ENCODE measurements around the gene COL8A1.
"Not testable (repeated sequence)": the region's sequence is repeated elsewhere in the genome, so short reads cannot be mapped to it uniquely, and the experiment has no call there.

Gene COL8A1

DNA sequence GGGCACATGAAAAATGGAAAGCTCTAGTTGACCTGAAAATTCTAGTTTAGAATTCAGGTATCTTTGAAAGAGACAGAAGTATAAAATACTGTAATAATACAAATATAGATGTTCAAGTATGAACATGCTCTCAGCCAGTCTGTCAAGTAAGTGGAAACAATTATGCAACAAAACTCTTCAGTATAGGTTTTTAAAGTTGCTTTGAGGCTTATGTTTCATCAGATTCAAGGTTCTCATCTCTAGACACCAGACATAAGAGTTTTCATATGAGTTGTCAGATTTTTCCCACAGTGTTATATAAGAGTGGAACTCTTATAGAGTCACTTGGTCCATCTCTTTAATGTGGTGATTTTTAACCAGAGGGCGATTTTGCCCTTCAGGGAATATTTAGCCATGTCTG, 201.2 kb downstream of the COL8A1 start:
- CTCF ChIA-PET: no interaction called here
- no peak for DNase-seq (ENCODE audit: extremely low spot score)
- POLR2A ChIA-PET: no interaction called here
- TF ChIP-seq SUZ12 (IDR thresholded peaks at IDR 0.05) (no peak), HDGF (IDR thresholded peaks at IDR 0.05; ENCODE audit: borderline replicate concordance) (no peak), L3MBTL2 (conservative IDR thresholded peaks at IDR 0.05) (no peak), BHLHE40 (IDR thresholded peaks at IDR 0.05; ENCODE audit: borderline replicate concordance) (no peak), FOXA1 (IDR thresholded peaks at IDR 0.05) (no peak), FOXK2 (IDR thresholded peaks at IDR 0.05) (no peak), TARDBP (IDR thresholded peaks at IDR 0.05) (no peak), CTBP1 (IDR thresholded peaks at IDR 0.05; ENCODE audit: borderline replicate concordance) (no peak)
- TF ChIP-seq, protein P1, sequence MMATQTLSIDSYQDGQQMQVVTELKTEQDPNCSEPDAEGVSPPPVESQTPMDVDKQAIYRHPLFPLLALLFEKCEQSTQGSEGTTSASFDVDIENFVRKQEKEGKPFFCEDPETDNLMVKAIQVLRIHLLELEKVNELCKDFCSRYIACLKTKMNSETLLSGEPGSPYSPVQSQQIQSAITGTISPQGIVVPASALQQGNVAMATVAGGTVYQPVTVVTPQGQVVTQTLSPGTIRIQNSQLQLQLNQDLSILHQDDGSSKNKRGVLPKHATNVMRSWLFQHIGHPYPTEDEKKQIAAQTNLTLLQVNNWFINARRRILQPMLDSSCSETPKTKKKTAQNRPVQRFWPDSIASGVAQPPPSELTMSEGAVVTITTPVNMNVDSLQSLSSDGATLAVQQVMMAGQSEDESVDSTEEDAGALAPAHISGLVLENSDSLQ (IDR thresholded peaks at IDR 0.05): no peak

DNA sequence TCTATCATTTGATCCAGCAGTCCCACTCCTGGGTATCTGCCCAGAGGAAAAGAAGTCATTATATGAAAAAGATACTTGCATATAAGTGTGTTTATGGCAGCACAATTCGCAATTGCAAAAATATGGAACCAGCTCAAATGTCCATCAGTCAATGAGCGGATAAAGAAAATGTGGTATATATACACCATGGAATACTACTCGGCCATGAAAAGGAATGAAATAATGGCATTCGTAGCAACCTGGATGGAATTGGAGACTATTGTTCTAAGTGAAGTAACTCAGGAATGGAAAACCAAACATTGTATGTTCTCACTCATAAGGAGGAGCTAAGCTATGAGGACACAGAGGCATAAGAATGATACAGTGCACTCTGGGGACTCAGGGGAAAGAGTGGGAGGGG, 203.6 kb downstream of the COL8A1 start:
- DNase-seq (ENCODE audit: extremely low spot score); POLR2A ChIA-PET; CTCF ChIA-PET: not testable (repeated sequence)

DNA sequence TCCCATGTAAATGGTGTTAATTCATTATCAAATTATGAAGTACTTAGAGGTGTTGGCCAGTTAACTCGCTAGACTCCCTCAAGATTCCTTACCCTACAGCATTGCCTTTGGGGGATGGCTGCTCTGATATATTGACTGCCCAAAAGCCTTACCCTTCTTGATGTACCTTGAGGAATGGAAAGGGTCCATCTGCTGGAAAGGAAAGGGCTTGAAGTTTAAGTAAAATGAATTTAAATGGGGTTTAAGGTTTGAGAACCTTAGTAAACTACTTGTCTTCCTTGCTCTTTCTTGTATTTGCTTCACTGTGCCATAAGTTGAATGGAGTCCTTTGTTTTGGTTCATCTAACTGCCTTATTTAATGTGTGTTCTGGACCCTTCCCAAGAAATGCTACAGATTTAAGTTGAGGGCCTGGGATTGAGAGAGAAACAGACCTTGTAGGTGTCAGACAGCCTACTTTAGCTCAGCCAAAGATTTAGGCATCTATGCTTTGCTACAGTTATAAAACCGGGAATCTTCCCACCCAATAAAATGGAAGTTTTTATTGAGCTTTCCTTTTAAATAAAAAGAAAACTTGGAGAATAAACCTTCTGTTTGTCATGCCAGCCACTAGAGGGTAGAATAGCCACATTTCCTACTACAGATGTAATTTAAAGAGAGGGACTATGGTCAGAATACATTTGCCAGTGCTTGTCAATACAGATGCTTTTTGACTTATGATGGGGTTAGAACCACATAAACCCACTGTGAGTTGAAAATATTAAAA, 204.6 kb downstream of the COL8A1 start:
- POLR2A ChIA-PET: interaction anchor here (1.0 kb wide), 1 partner anchor 11 kb away, joined by 3 read pairs; no protein-coding TSS in a partner anchor
- TF ChIP-seq TARDBP (IDR thresholded peaks at IDR 0.05): no peak
- peak; percentile 20 for DNase-seq (ENCODE audit: extremely low spot score)
- CTCF ChIA-PET: interaction anchor here (0.6 to 1.9 kb wide), 8 partner anchors 11 to 449 kb away, joined by 3 to 7 read pairs (median 4); no protein-coding TSS in a partner anchor

DNA sequence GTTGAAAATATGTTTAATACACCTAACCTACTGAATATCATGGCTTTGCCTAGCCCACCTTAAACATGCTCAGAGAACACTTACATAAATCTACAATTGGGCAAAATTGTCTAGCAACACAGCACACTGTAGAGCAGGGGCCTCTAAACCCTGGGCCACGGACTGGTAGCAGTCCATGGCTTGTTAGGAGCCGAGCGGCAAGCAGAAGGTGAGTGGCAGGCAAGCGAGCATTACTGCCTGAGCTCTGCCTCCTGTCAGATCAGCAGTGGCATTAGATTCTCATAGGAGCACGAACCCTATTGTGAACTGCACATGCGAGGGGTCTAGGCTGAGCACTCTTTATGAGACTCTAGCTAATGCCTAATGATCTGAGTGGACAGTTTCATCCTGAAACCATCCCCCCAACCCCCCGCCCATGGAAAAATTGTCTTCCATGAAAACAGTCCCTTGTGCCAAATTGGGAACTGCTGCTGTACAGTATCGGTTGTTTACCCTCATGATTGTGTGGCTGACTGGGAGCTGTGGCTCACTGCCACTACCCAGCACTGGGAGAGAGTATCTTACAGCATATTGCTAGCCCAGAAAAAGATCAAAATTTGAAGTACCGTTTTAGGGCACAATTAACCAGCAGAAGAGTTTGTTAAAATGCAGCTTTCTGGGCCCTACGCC, 205.3 kb downstream of the COL8A1 start:
- ChIA-PET POLR2A (interaction anchor here (0.6 to 1.0 kb wide), 2 partner anchors 10 to 327 kb away, joined by 3 read pairs; no protein-coding TSS in a partner anchor), CTCF (interaction anchor here (0.6 to 1.9 kb wide), 5 partner anchors 12 to 448 kb away, joined by 3 to 7 read pairs (median 5); no protein-coding TSS in a partner anchor)
- DNase-seq (ENCODE audit: extremely low spot score): no peak
- TF ChIP-seq ZNF384 (IDR thresholded peaks at IDR 0.05) (no peak), FOXM1 (IDR thresholded peaks at IDR 0.05; ENCODE audit: borderline replicate concordance) (no peak), FOXA1 (IDR thresholded peaks at IDR 0.05) (no peak), CTBP1 (IDR thresholded peaks at IDR 0.05; ENCODE audit: borderline replicate concordance) (no peak), L3MBTL2 (conservative IDR thresholded peaks at IDR 0.05) (no peak), TARDBP (IDR thresholded peaks at IDR 0.05) (no peak), LEF1 (IDR thresholded peaks at IDR 0.05; ENCODE audit: borderline replicate concordance) (no peak), SUZ12 (IDR thresholded peaks at IDR 0.05) (no peak), HDGF (IDR thresholded peaks at IDR 0.05; ENCODE audit: borderline replicate concordance) (no peak), FOXK2 (IDR thresholded peaks at IDR 0.05) (no peak), SP1 (IDR thresholded peaks at IDR 0.05) (no peak)

DNA sequence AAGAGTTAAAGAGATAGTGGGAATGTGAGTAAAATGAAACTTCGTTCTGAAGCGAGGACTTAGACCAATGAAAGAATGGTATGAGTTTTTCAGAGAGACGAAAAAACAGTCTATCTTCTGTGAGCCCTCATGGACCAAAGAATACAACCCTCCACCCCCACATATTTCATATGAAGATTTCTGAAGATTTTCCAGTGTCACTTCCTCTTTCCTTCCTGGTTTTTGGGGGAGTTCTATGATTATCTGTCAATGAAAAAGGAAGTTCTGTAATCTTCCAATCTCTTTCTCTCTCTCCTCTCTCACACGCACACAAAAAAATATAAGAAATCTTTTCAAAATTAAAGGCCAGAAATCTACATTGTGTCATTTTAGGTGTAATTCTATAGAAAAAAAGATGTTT, 206.9 kb downstream of the COL8A1 start:
- ChIA-PET CTCF (interaction anchor here (0.6 kb wide), 1 partner anchor 11 kb away, joined by 4 read pairs; no protein-coding TSS in a partner anchor), POLR2A (no interaction called here)
- TF ChIP-seq TARDBP (IDR thresholded peaks at IDR 0.05) (no peak), ZNF384 (IDR thresholded peaks at IDR 0.05) (no peak), LEF1 (IDR thresholded peaks at IDR 0.05; ENCODE audit: borderline replicate concordance) (no peak), ARNT (IDR thresholded peaks at IDR 0.05) (no peak), ELF4 (IDR thresholded peaks at IDR 0.05) (no peak), HDGF (IDR thresholded peaks at IDR 0.05; ENCODE audit: borderline replicate concordance) (no peak), CTBP1 (IDR thresholded peaks at IDR 0.05; ENCODE audit: borderline replicate concordance) (no peak), L3MBTL2 (conservative IDR thresholded peaks at IDR 0.05) (no peak), SUZ12 (IDR thresholded peaks at IDR 0.05) (no peak), FOXM1 (IDR thresholded peaks at IDR 0.05; ENCODE audit: borderline replicate concordance) (no peak)
- DNase-seq (ENCODE audit: extremely low spot score): no peak

DNA sequence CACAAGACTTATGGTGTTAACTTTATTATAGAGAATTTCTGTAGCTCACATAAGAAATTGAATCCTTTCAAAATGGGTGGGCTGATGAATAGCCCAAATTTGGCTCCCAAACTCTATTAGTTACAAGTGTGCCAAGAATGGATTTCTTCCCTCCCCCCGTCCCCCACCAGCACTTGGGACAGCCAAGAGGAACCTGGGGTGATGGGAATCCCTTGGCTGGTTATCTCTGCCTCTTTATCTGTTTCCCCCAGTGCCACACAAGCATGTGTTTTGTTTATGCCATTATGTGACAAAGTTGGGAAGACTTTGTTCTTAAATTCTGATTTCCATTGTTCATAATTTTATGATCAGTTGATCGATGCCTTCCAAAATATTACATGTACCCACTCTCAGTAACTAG, 207.6 kb downstream of the COL8A1 start:
- DNase-seq (ENCODE audit: extremely low spot score): no peak
- TF ChIP-seq BHLHE40 (IDR thresholded peaks at IDR 0.05; ENCODE audit: borderline replicate concordance) (no peak), NFRKB (IDR thresholded peaks at IDR 0.05) (no peak), TARDBP (IDR thresholded peaks at IDR 0.05) (no peak), CTBP1 (IDR thresholded peaks at IDR 0.05; ENCODE audit: borderline replicate concordance) (no peak), SP1 (IDR thresholded peaks at IDR 0.05) (no peak), FOXK2 (IDR thresholded peaks at IDR 0.05) (no peak), FOXM1 (IDR thresholded peaks at IDR 0.05; ENCODE audit: borderline replicate concordance) (no peak)
- TF ChIP-seq, protein P1 (IDR thresholded peaks at IDR 0.05): no peak
- ChIA-PET CTCF (interaction anchor here (0.5 to 1.3 kb wide), 4 partner anchors 14 to 311 kb away, joined by 3 to 5 read pairs (median 3); no protein-coding TSS in a partner anchor), POLR2A (no interaction called here)
